ENCODE measurements around the gene OPN4. TPM values are rescaled to one million over a fixed set of nuclear protein-coding genes. Genes with fewer than 3 reads are reported as not detected.
A peak's percentile ranks its signal among the peaks of the same experiment; 100 is the strongest.

Gene OPN4
- total and polyA plus RNA-seq, 9 of the 15 experiments (the other 6 are each of a cell fraction or from before 2014, with no cell fraction given): not detected

- TF ChIP-seq ZNF449 (CRISPR knock-in tag; IDR thresholded peaks at IDR 0.05) (no peak), NFE2L1 (tag; IDR thresholded peaks at IDR 0.05; ENCODE audit: borderline replicate concordance, low read depth) (peak; percentile 40; the same call in 1 of the 2 replicates), NELFE (IDR thresholded peaks at IDR 0.05; ENCODE audit: insufficient read depth, insufficient read length) (no peak), ELK1 (CRISPR knock-in tag; IDR thresholded peaks at IDR 0.05) (no peak), ETV6 (IDR thresholded peaks at IDR 0.05; ENCODE audit: borderline replicate concordance in 1 of 2, low read depth in 2 of 2, low read length in 1 of 2) (no peak), ETV6 (CRISPR knock-in tag; IDR thresholded peaks at IDR 0.05; ENCODE audit: borderline replicate concordance) (no peak), ZNF76 (CRISPR knock-in tag; IDR thresholded peaks at IDR 0.05; ENCODE audit: borderline replicate concordance) (no peak), HMG20B (CRISPR knock-in tag; IDR thresholded peaks at IDR 0.05) (no peak), ARID2 (IDR thresholded peaks at IDR 0.05) (no peak), CUX1 (CRISPR knock-in tag; IDR thresholded peaks at IDR 0.05) (no peak), ZNF57 (CRISPR knock-in tag; IDR thresholded peaks at IDR 0.05) (no peak), ILF3 (IDR thresholded peaks at IDR 0.05; ENCODE audit: borderline replicate concordance) (no peak), SIRT6 (IDR thresholded peaks at IDR 0.05; ENCODE audit: low read depth, low read length) (no peak), ESRRA (IDR thresholded peaks at IDR 0.05; ENCODE audit: borderline replicate concordance, low read depth) (no peak), MLX (CRISPR knock-in tag; conservative IDR thresholded peaks at IDR 0.05) (no peak), NEUROD1 (IDR thresholded peaks at IDR 0.05; ENCODE audit: borderline replicate concordance, low read depth, low read length, partially characterized antibody) (no peak), CHD4 (IDR thresholded peaks at IDR 0.05; ENCODE audit: insufficient read depth, insufficient replicate concordance, low read depth, low read length, poor library complexity, severe bottlenecking) (no peak), TRIM28 (IDR thresholded peaks at IDR 0.05) (no peak)
Measured at GRCh38 chr10:86705905-86706304, 51.6 kb downstream of the OPN4 start (continued).
